Stimulated activated naive CD8-positive, alpha-beta T cell treated with anti-CD3 and anti-CD28 coated beads, Interleukin-15, amount 100 ng/mL, for 72 hours (primary cell): Measurements from ENCODE around the gene TMEM170B.

ENCODE experiments used
- ATAC-seq: fragments of 150-1000 bp; cut with Tn5 transposase; 2 replicates; pipeline ENCODE4 v1.10.0; 2021; ENCODE audit warnings: mild to moderate bottlenecking, moderate library complexity
- DNase-seq, 2 donors: peaks; one replicate each; pipeline ENCODE4 v3.0.0; 2021 to 2022
- H3K27ac Mint-ChIP-seq, 2 donors: one replicate each; pipeline ENCODE4 v1.8.0; 2022; ENCODE audit warnings: mild to moderate bottlenecking in 2 of 2, mixed read lengths in 2 of 2, moderate library complexity in 2 of 2
- H3K27me3 Mint-ChIP-seq: one replicate; pipeline ENCODE4 v1.8.0; 2022; ENCODE audit warnings: mixed read lengths
- H3K4me1 Mint-ChIP-seq: one replicate; pipeline ENCODE4 v1.8.0; 2022; ENCODE audit warnings: mild to moderate bottlenecking, mixed read lengths
- H3K4me3 Mint-ChIP-seq, 2 donors: one replicate each; pipeline ENCODE4 v1.8.0; 2022; ENCODE audit warnings: mild to moderate bottlenecking in 2 of 2, mixed read lengths in 2 of 2, moderate library complexity in 1 of 2
- H3K9me3 Mint-ChIP-seq, 2 donors: one replicate each; pipeline ENCODE4 v1.8.0; 2022; ENCODE audit warnings: mixed read lengths in 2 of 2

Gene TMEM170B

DNA sequence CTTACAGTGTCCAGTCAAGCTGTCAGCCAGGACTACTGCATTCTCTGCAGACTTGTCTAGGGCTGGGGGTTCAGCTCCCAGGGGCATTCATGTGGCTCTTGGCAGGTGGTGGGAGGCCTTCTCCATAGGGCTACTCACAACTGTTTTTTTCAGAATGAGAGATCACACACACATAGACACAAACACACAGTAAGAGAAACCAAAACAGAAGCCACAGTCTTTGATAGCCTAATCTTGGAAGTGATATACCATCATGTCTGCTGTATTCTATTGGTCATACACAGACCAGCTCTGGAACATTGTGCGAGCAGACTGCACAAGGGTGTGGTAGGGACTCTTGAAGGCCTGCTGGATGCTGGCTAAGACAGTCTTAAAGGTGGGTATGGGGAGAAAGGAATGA is 13.5 kb downstream of the TMEM170B start:
- Mint-ChIP-seq H3K27ac (no peak overlapping the region), H3K4me1 (peaks cover 13% of the 10 kb centered on the region), H3K9me3 (no peaks in the 10 kb centered on the region)

DNA sequence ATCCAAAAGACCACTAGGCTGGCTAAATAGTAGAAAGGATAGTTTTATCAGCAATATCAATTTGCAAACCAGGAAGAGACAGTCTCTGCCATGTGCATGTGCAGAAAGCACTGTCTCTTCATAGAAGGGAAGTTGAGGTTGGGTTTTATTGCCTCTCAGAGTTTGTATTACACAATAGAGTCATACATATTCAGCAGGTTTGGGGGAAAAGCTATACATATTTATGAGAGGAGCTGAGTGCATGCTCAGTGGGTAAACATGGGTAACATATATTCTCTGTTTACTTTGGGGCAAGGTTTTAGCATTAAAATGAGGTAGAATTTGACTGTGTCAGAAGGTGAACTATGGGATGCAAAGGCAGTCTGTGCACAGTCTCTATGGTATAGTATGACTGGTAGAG is 14.9 kb downstream of the TMEM170B start:
- DNase-seq (no peak), ATAC-seq (no peak)
- H3K27ac Mint-ChIP-seq: no peak overlapping the region
- H3K27me3 Mint-ChIP-seq: no peaks in the 10 kb centered on the region
- no peaks in the 10 kb centered on the region for H3K9me3 Mint-ChIP-seq
- no peak overlapping the region for H3K4me3 Mint-ChIP-seq
- peaks cover 13% of the 10 kb centered on the region for H3K4me1 Mint-ChIP-seq

More for the DNA sequence above, 13.5 kb downstream of the TMEM170B start:
- DNase-seq (no peak), ATAC-seq (peak; percentile 20)
- H3K4me3 Mint-ChIP-seq: no peak overlapping the region
- H3K27me3 Mint-ChIP-seq: no peaks in the 10 kb centered on the region

DNA sequence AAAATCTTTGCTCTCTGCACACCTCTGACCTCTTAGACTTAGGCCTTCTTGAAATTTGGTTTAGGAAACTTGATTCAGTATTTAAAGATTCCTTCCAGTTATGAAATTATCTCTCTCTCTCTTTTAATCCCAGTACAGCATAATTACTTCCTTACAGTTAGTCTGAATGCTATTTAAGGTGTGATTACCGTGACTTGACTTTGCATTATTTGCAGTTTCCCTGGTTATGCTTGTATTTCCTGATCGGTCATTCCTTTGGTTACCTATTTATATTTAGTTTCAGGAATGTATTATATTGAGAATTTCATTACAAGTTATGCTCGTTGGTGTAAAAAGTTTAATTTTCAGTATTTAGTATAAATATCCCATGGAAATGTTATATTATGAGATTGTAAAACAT is 16.3 kb downstream of the TMEM170B start:
- Mint-ChIP-seq H3K9me3 (no peaks in the 10 kb centered on the region), H3K4me1 (peaks cover 13% of the 10 kb centered on the region), H3K4me3 (no peak overlapping the region), H3K27me3 (no peaks in the 10 kb centered on the region), H3K27ac (no peak overlapping the region)
- ATAC-seq (no peak), DNase-seq (no peak)

DNA sequence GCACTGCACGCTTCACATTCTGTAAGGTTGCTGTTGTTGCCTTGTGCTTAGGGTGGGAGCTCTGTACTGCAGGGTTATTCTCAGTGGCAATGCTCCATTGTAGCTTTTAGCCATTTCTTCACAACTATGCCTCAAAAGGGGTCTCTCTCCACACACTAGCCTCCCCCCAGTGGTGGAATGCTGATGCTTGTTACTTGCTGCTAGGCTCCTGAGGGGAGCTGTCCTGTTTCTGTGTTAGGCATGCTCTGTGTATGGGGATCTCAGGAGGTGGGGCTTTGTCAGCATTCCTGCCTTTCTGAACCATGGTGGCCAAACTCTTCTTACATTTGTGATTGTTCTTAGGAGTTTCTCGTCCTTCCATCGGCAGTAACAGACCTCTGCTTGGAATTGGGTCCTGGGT is 18.8 kb downstream of the TMEM170B start:
- H3K27ac Mint-ChIP-seq: no peak overlapping the region
- DNase-seq (no peak), ATAC-seq (no peak)
- peaks cover 8% of the 10 kb centered on the region for H3K4me1 Mint-ChIP-seq
- H3K9me3 Mint-ChIP-seq: no peaks in the 10 kb centered on the region
- no peak overlapping the region for H3K4me3 Mint-ChIP-seq
- H3K27me3 Mint-ChIP-seq: no peaks in the 10 kb centered on the region

GRCh38 chr6:11563793-11564192 is 26.2 kb downstream of the TMEM170B start:
- Mint-ChIP-seq H3K27ac (no peak overlapping the region), H3K27me3 (no peaks in the 10 kb centered on the region), H3K4me3 (no peak overlapping the region), H3K9me3 (no peaks in the 10 kb centered on the region), H3K4me1 (no peaks in the 10 kb centered on the region)
- ATAC-seq: no peak
- no peak for DNase-seq

DNA sequence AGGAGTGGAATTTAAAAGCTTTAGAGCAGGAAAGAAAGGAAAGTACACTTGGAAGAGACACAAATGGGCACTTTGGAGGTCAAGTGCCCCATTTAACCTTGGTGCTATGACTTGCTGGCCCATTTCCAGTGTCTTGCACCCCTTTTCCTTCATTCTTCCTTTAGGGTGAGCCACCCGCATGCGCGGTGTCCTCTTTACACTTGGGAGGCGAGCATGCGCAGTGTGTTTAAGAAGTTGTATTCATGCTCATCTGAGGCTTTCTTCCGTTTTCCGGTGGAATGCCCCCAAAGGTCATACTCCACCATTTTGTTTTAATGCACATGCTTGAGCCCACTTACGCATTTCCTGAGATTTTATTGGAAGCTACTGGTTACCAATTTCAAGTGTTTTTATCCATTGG is 29.1 kb downstream of the TMEM170B start:
- H3K27ac Mint-ChIP-seq: no peak overlapping the region
- ATAC-seq (no peak), DNase-seq (no peak)
- no peaks in the 10 kb centered on the region for H3K4me1 Mint-ChIP-seq
- no peak overlapping the region for H3K4me3 Mint-ChIP-seq
- H3K27me3 Mint-ChIP-seq: no peaks in the 10 kb centered on the region
- H3K9me3 Mint-ChIP-seq: no peaks in the 10 kb centered on the region

DNA sequence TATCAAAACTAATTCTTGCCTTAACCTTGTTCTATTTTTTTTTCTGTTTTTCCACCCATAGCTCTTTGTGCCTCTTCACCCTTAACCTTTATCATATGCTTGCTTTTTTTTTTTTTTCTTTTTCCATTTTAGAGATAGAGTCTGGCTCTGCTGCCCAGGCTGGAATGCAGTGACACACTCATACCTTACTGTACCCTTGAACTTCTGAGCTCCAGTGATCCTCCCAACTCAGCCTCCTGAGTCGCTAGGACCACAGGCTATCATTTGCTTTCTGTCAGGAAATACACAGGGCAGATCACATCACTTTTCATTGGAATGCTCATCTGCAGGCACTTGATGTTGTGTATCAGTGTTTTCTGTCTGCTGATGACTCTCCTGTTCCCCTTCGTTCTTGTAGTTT is 33.5 kb downstream of the TMEM170B start:
- H3K4me3 Mint-ChIP-seq: no peak overlapping the region
- no peaks in the 10 kb centered on the region for H3K27me3 Mint-ChIP-seq
- no peak for DNase-seq
- ATAC-seq: no peak
- H3K4me1 Mint-ChIP-seq: no peaks in the 10 kb centered on the region
- H3K27ac Mint-ChIP-seq: no peak overlapping the region
- no peaks in the 10 kb centered on the region for H3K9me3 Mint-ChIP-seq

DNA sequence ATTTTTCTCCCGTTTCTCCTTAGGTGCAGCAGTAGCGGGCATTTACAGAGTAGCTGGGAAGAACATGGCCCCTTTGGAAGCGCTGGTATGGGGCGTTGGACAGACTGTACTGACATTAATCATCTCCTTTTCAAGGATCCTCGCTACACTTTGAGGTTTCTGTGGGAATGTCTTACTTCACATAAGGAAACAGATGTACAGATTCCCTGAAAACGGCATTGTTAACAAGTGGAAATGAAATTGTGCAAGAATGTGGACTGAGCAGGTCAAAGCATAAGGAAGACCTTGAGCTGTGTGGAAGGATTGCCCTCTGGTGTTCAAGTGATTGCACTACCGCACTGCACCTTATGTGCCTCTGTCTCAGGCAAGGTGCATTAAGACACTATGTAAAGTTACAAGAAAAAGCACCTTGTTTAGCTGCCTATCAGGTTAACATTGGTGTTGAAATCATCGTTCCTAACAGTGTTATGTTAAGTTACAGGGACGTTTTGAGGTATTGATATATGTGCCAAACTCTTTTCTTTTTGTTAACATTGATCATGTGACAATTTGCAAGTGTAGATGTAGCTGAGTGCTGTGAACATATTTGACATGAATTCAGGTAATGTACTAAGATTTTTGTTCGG is 38.0 kb downstream of the TMEM170B start:
- DNase-seq (peak; percentile 47 to 49), ATAC-seq (peak; percentile 97)
- Mint-ChIP-seq H3K27ac (no peak overlapping the region), H3K4me1 (no peaks in the 10 kb centered on the region), H3K27me3 (no peaks in the 10 kb centered on the region), H3K9me3 (no peaks in the 10 kb centered on the region), H3K4me3 (no peak overlapping the region)

DNA sequence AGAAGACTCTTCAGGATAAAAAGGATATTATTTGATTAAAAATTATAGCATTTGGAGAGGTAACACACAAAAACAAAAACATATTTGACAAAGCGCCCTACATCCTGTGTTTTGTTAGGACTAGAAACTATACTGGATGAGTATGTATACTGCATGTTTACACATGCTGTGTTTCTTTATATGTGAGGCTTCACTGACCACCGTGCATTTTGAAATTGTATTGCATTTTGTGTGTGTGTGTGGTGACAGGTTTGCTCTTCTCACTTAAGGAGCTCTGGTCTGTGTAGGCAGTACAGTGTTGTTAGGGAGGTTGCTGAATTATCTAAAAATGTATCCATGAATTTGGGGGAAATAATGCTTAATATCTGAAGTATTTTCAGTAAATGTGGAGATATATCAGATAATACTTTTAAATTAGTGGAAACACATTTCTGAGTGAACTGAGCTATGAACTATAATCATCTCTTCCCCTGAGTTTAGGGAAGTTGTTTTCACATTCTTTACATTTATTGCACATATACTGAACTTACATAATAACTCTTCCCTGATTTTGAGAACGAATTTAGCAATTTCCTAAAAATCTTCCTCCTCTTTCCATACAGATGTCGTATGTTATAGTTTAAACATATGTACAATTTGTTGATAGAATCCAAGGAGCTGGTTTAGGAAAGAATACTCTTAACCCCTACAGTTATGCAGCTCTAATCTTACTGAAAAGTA is 43.3 kb downstream of the TMEM170B start:
- no peak for DNase-seq
- H3K4me1 Mint-ChIP-seq: no peaks in the 10 kb centered on the region
- no peaks in the 10 kb centered on the region for H3K9me3 Mint-ChIP-seq
- no peaks in the 10 kb centered on the region for H3K27me3 Mint-ChIP-seq
- ATAC-seq: no peak
- H3K4me3 Mint-ChIP-seq: no peak overlapping the region
- H3K27ac Mint-ChIP-seq: peak overlapping the region in 1 of 2 donors; percentile 13

- no peak for DNase-seq
- H3K4me1 Mint-ChIP-seq: no peaks in the 10 kb centered on the region
- H3K27ac Mint-ChIP-seq: no peak overlapping the region
- ATAC-seq: no peak
- H3K4me3 Mint-ChIP-seq: no peak overlapping the region
- no peaks in the 10 kb centered on the region for H3K9me3 Mint-ChIP-seq
- H3K27me3 Mint-ChIP-seq: no peaks in the 10 kb centered on the region
Observed at GRCh38 chr6:11584244-11584643, 46.7 kb downstream of the TMEM170B start.

GRCh38 chr6:11585426-11586016 is 48.0 kb downstream of the TMEM170B start:
- Mint-ChIP-seq H3K4me3 (no peak overlapping the region), H3K27ac (no peak overlapping the region), H3K27me3 (no peaks in the 10 kb centered on the region), H3K4me1 (no peaks in the 10 kb centered on the region), H3K9me3 (no peaks in the 10 kb centered on the region)
- no peak for DNase-seq
- no peak for ATAC-seq

DNA sequence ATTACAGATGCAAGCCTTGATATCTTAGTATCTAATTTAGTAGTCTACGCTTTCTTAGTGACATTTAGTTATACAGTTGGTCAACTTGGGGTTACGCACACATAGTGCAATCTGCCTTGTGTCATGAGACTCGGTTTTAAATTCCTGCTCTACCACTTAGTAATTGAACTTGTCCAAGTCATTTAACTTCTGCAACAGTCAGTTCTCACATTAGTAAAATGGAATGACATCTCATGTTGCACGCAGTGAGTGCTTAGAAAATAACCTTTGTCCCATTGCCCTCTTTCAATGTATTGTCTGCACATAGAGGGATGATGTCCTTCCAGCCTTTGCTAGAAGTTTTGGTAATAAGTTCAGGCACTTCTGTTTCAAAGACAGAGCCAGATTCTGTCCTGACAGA is 48.6 kb downstream of the TMEM170B start:
- no peak for DNase-seq
- Mint-ChIP-seq H3K4me1 (no peaks in the 10 kb centered on the region), H3K27me3 (no peaks in the 10 kb centered on the region), H3K4me3 (no peak overlapping the region), H3K27ac (no peak overlapping the region), H3K9me3 (no peaks in the 10 kb centered on the region)
- ATAC-seq: no peak

GRCh38 chr6:11586536-11586935 is 49.0 kb downstream of the TMEM170B start:
- no peak overlapping the region for H3K27ac Mint-ChIP-seq
- no peaks in the 10 kb centered on the region for H3K27me3 Mint-ChIP-seq

GRCh38 chr6:11589261-11589660 is 51.7 kb downstream of the TMEM170B start:
- Mint-ChIP-seq H3K4me1 (no peaks in the 10 kb centered on the region), H3K9me3 (no peaks in the 10 kb centered on the region), H3K27me3 (no peaks in the 10 kb centered on the region), H3K27ac (no peak overlapping the region), H3K4me3 (no peak overlapping the region)
- DNase-seq (no peak), ATAC-seq (no peak)

More at GRCh38 chr6:11586536-11586935, 49.0 kb downstream of the TMEM170B start:
- no peaks in the 10 kb centered on the region for H3K9me3 Mint-ChIP-seq
- DNase-seq (no peak), ATAC-seq (no peak)
- H3K4me1 Mint-ChIP-seq: no peaks in the 10 kb centered on the region
- no peak overlapping the region for H3K4me3 Mint-ChIP-seq

DNA sequence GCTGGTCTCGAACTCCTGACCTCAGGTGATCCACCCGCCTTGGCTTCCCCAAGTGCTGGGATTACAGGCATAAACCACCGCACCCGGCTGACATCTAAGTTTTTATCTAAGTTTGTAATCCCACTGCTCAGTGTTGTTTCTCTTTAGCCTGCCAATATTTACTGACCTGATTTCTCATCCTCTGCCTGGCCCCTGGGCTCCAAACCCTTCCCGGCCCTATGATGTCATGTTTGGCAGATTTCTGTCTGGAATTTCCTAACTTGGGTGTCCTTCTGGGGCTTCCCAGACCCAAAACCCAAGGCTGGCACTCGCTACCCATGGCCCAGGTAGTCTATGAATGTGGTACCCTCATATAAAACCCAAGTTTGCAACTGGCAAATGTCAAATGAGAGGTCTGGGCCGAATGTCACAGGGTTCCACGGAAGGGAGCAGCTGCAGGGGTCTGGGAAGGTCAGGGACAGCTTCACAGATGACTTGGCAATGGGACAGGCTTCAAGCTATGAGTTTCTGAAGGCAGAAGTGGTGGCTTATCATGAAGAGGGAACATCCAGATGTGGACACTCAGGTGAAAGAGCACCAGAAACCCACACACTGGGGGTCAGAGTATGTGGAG is 54.9 kb downstream of the TMEM170B start:
- Mint-ChIP-seq H3K27me3 (no peaks in the 10 kb centered on the region), H3K4me1 (no peaks in the 10 kb centered on the region), H3K4me3 (no peak overlapping the region), H3K27ac (no peak overlapping the region), H3K9me3 (no peaks in the 10 kb centered on the region)
- ATAC-seq (no peak), DNase-seq (no peak)

- no peak overlapping the region for H3K4me3 Mint-ChIP-seq
- H3K27ac Mint-ChIP-seq: no peak overlapping the region
- DNase-seq (no peak), ATAC-seq (no peak)
- no peaks in the 10 kb centered on the region for H3K27me3 Mint-ChIP-seq
- H3K9me3 Mint-ChIP-seq: no peaks in the 10 kb centered on the region
- H3K4me1 Mint-ChIP-seq: no peaks in the 10 kb centered on the region
Observed at GRCh38 chr6:11593096-11593495, 55.5 kb downstream of the TMEM170B start.
